ENCODE results near the gene RDH13.

Gene RDH13

DNA sequence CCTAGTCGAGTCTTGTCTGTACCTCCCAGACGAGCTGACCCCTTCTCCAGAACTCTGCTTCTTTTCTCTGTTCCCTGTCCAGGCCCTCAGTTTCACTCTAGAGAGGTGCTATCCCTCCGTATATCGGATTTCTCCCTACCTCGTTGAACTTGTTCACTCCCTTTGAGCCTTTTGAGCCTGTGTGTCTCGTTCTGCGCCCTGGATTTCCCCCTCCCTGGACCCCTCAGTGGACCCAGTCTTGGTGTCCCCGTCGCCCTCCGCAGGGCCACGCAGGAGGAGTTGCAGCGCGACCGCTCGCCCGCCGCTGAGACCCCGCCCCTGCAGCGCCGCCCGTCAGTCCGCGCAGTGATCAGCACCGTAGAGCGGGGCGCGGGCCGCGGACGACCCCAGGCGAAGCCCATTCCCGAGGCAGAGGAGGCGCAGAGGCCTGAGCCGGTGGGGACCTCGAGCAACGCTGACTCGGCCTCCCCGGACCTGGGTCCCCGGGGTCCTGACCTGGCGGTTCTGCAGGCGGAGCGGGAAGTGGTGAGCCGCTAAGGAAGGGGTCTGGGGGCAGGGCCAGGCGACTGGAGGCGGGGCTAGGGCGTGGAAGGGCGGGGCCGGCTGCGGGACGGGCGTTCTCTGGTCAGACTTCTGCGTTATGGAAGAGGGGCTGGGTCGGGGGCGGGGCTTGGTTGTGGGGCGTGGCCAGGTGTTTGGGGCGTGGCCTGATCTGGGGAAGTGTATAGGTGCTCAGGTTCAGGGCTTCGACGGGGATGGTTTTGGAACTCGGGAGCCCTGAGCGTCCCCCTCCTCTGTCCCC lies 18.2 kb upstream of the RDH13 start:
- no peaks in the 10 kb centered on the region for H3K79me2 ChIP-seq (ENCODE audit: insufficient read depth, low read depth)
- no peak overlapping the region for H3K4me3 ChIP-seq (IDR thresholded peaks at IDR 0.05; ENCODE audit: insufficient read depth, low read depth, low read length)
- peak overlapping the region; percentile 19; the same call in 1 of the 2 replicates for H3K9ac ChIP-seq
- TF ChIP-seq, protein P1, sequence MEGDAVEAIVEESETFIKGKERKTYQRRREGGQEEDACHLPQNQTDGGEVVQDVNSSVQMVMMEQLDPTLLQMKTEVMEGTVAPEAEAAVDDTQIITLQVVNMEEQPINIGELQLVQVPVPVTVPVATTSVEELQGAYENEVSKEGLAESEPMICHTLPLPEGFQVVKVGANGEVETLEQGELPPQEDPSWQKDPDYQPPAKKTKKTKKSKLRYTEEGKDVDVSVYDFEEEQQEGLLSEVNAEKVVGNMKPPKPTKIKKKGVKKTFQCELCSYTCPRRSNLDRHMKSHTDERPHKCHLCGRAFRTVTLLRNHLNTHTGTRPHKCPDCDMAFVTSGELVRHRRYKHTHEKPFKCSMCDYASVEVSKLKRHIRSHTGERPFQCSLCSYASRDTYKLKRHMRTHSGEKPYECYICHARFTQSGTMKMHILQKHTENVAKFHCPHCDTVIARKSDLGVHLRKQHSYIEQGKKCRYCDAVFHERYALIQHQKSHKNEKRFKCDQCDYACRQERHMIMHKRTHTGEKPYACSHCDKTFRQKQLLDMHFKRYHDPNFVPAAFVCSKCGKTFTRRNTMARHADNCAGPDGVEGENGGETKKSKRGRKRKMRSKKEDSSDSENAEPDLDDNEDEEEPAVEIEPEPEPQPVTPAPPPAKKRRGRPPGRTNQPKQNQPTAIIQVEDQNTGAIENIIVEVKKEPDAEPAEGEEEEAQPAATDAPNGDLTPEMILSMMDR (conservative IDR thresholded peaks at IDR 0.05; ENCODE audit: low read depth, low read length): no peak
- H3K4me2 ChIP-seq: peak overlapping the region; percentile 81
- no peaks in the 10 kb centered on the region for H3K4me1 ChIP-seq (ENCODE audit: low read depth, poor library complexity, severe bottlenecking)
- no peaks in the 10 kb centered on the region for H3K36me3 ChIP-seq (ENCODE audit: insufficient read depth)
- no peaks in the 10 kb centered on the region; the same call in 1 of the 2 replicates for H3K27me3 ChIP-seq (ENCODE audit: insufficient read depth, low read depth)
- no peaks in the 10 kb centered on the region for H4K20me1 ChIP-seq (ENCODE audit: insufficient read depth)
- H3K27ac ChIP-seq: 0 out of 2 replicates have a peak overlapping the region, but pooled peaks have one; percentile 42
- H2AFZ ChIP-seq (ENCODE audit: low read depth): peak overlapping the region; percentile 44

DNA sequence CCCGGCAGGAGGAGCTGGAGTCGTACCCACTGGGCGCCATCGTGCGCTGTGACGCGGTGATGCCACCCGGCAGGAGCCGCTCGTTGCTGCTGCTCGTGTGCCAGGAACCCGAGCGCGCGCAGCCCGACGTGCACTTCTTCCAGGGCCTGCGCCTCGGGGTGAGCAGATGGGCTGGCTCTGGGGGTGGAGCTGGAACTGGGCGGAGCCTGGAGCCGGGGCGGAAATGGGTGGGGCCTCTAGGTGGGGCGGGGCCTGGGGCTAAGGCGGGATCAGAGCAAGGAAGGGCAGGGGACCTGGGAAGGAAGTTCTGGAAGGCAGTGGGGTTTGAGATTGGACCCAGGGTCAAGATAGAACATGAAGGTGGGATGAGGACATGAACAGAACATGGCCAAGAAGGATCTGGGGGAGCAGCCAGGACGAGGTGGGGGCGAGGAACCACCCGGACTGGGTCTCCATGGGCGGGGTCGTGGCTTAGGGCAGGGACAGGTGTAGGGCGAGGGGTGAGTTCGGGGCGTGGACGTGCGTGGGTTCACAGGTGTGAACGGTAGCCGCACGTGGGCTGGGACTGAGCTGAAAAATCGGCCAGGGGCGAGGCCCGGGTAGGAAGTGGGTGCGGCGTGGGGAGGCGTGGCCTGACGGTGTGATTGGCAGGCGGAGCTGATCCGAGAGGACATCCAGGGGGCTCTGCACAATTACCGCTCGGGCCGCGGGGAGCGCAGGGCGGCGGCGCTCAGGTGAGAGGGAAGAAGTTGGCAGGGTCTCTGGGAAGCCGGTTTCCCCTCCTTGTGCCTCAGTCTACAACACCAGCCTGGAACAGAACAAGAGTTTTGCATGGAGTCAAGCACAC lies 17.4 kb upstream of the RDH13 start:
- peak overlapping the region; percentile 72 for H3K27ac ChIP-seq

DNA sequence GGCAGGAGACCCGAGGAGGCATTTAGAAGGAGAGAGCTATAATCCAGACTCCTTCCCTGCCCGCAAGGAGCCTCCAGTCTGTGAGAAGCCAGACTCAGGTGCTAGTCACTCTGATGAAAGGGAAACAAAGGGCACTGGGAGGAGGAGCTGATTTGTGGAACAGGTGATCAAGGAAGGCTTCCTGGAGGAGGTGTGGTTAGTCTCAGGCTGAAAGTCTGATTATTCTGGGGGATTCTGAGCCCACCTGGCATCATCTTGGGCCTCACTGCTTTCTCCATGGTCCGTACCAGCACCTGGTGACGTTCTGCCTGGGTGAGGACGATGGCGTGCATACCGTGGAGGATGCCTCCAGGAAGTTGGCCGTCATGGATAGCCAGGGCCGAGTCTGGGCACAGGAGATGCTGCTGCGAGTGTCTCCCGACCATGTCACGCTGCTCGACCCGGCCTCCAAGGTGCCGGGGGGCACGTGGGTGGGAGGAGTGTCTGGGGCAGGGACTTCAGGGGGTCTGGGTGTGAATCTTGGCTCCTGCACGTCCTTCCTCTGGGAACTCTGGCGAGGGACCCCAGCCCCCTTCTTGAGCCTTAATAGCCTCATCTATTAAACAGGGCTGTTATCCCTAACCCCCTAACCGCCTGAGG lies 16.6 kb upstream of the RDH13 start:
- Histone ChIP-seq H3K36me3 (ENCODE audit: insufficient read depth) (no peaks in the 10 kb centered on the region), H3K4me2 (peak overlapping the region; percentile 16; the same call in 1 of the 2 replicates), H4K20me1 (ENCODE audit: insufficient read depth) (no peaks in the 10 kb centered on the region), H3K27ac (no peak overlapping the region), H3K4me3 (IDR thresholded peaks at IDR 0.05; ENCODE audit: insufficient read depth, low read depth, low read length) (no peak overlapping the region), H3K27me3 (ENCODE audit: insufficient read depth, low read depth) (peaks cover 7% of the 10 kb centered on the region; the same call in 1 of the 2 replicates), H3K79me2 (ENCODE audit: insufficient read depth, low read depth) (no peaks in the 10 kb centered on the region), H3K4me1 (ENCODE audit: low read depth, poor library complexity, severe bottlenecking) (no peaks in the 10 kb centered on the region), H2AFZ (ENCODE audit: low read depth) (peak overlapping the region; percentile 44), H3K9ac (peak overlapping the region; percentile 62; the same call in 1 of the 2 replicates)
- TF ChIP-seq, protein P1 (conservative IDR thresholded peaks at IDR 0.05; ENCODE audit: low read depth, low read length): no peak

More for the DNA sequence above, 17.4 kb upstream of the RDH13 start:
- Histone ChIP-seq H3K9ac (peak overlapping the region; percentile 62), H4K20me1 (ENCODE audit: insufficient read depth) (no peaks in the 10 kb centered on the region), H3K36me3 (ENCODE audit: insufficient read depth) (no peaks in the 10 kb centered on the region), H3K4me1 (ENCODE audit: low read depth, poor library complexity, severe bottlenecking) (no peaks in the 10 kb centered on the region), H3K4me3 (IDR thresholded peaks at IDR 0.05; ENCODE audit: insufficient read depth, low read depth, low read length) (no peak overlapping the region), H3K79me2 (ENCODE audit: insufficient read depth, low read depth) (no peaks in the 10 kb centered on the region), H3K27me3 (ENCODE audit: insufficient read depth, low read depth) (peaks cover 4% of the 10 kb centered on the region; the same call in 1 of the 2 replicates), H3K4me2 (peak overlapping the region; percentile 81), H2AFZ (ENCODE audit: low read depth) (peak overlapping the region; percentile 44)
- TF ChIP-seq, protein P1 (conservative IDR thresholded peaks at IDR 0.05; ENCODE audit: low read depth, low read length): no peak

DNA sequence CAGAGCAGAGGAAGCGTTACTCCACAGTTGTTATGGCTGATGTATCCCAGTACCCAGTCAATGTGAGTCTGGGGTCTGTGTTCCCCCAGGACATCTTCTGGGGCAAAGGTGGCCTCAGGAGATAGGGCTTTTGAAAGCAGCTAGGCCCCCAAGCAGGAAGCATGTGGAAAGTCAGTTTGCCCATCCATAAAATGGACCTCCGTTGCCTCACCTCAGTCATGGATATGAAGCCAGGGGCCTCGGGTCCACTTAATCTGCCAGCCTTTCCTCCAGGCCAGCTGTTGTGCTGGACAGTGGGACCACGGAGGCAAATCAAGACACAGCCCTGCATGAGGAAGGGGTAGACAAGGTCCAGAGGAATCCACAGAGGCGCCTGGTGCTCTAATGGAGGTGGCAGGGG lies 16.0 kb upstream of the RDH13 start:
- Histone ChIP-seq H2AFZ (ENCODE audit: low read depth) (no peak overlapping the region), H3K4me3 (IDR thresholded peaks at IDR 0.05; ENCODE audit: insufficient read depth, low read depth, low read length) (no peak overlapping the region), H3K4me2 (no peak overlapping the region), H3K4me1 (ENCODE audit: low read depth, poor library complexity, severe bottlenecking) (no peaks in the 10 kb centered on the region), H3K27me3 (ENCODE audit: insufficient read depth, low read depth) (peaks cover 7% of the 10 kb centered on the region; the same call in 1 of the 2 replicates), H3K36me3 (ENCODE audit: insufficient read depth) (no peaks in the 10 kb centered on the region), H3K27ac (no peak overlapping the region), H4K20me1 (ENCODE audit: insufficient read depth) (no peaks in the 10 kb centered on the region), H3K9ac (no peak overlapping the region), H3K79me2 (ENCODE audit: insufficient read depth, low read depth) (no peaks in the 10 kb centered on the region)
- TF ChIP-seq, protein P1 (conservative IDR thresholded peaks at IDR 0.05; ENCODE audit: low read depth, low read length): no peak

All from KMS-11 (cell line).